Mononuclear cell (primary cell): Measurements from ENCODE around the gene IFITM10. TPM values are rescaled to one million over a fixed set of nuclear protein-coding genes. Genes with fewer than 3 reads are reported as not detected.
"Not testable (repeated sequence)": the region's sequence is repeated elsewhere in the genome, so short reads cannot be mapped to it uniquely, and the experiment has no call there.

Experiments
- H3K27me3 ChIP-seq: 2 replicates; pipeline ENCODE4 v1.6.0; 2011; ENCODE audit warnings: low read length, control low read depth; ENCODE audit not compliant: insufficient read depth
- H3K4me1 ChIP-seq: 2 replicates; pipeline ENCODE4 v1.5.1; 2011; ENCODE audit warnings: mild to moderate bottlenecking, low read length, control low read depth; ENCODE audit not compliant: insufficient read depth
- H3K4me3 ChIP-seq: 2 replicates; pipeline ENCODE4 v1.5.1; 2011; ENCODE audit warnings: mild to moderate bottlenecking, low read length, moderate library complexity
- H3K9me3 ChIP-seq: 2 replicates; pipeline ENCODE4 v1.5.1; 2011; ENCODE audit warnings: low read depth, mild to moderate bottlenecking, control low read depth, low read length
- total RNA-seq: library from RNA; depleted of rRNA; stranded (reverse); fragments of >200 nt; gene quantifications from one replicate; pipeline ENCODE4 v1.2.3, GENCODE V29; 2012

IFITM10 gene
- total RNA-seq, 1 donor, result 4.8 TPM

DNA sequence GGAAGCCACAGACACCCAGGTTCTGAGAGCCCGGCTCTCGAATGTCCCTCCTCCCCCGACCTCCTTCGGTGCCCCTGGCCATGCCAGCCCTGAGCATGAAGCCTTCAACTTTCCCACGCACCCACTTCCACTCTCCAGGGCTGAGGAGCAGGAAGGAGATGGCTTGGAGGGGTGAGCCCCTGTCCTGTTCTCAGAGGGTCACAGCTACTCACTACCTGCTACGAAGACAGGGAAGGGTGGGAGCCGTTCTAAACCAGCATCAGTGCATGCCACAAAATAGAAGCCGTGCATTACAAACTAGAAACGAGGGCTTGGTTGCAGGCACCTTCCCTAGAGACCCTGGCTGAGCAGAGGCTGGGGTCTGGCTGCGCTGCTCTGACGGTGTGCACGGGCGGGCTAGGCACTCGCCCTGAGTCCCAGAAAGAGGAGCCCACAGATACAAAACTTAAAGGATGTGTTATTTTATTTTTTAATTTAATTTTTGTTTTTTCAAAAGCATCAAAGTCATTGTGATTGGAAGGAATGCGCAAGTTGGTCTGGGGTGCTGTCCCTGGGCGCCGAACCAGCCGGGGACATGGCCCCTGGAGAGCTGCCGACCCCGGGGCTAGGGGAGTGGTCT is 57.6 kb downstream of the IFITM10 start:
- H3K4me3 ChIP-seq, result no peak overlapping the region
- no peaks in the 10 kb centered on the region for H3K9me3 ChIP-seq
- peaks cover 13% of the 10 kb centered on the region for H3K4me1 ChIP-seq
- H3K27me3 ChIP-seq, result no peaks in the 10 kb centered on the region

DNA sequence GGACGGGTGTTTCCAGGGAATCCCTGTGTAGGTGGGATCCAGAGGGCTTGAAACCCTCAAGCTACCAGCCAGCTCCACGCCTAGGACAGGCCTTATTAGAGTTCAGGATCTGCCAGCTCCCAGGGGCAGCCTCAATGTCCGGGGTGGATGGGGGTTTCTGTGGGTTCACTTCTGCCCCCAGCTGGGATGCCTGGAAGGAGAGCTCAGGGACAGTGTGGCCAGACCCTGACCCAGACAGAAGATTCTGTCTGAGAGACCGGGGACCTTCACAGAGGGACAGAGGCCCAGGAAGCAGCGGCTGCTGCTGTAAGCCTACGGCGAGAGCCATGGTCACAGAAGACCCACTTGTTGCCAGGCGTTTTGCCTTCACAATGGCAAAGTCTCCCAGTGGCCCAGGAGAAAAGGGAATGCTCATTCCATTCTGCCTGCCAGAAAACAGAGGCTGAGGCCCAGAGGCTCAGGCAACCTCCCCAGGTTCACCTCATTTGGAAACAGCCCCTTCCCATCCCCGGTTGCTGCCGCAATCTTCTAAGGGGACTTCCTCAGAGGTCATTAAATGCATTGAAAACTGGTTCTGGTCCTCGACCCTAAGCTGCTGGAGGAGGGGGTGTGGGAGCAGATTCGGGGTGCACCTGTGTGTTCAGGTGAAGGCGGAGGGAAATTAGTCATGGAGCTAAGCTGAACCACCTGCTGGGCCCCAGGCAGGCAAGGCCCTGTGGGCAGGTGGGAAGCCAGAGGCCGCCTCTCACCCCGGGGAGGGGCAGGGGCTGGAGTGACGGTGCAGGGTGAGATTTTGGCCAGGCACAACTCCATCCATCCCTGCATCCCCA is 58.3 kb downstream of the IFITM10 start:
- no peaks in the 10 kb centered on the region for H3K27me3 ChIP-seq
- H3K9me3 ChIP-seq, result no peaks in the 10 kb centered on the region
- peaks cover 13% of the 10 kb centered on the region for H3K4me1 ChIP-seq
- H3K4me3 ChIP-seq, result no peak overlapping the region

DNA sequence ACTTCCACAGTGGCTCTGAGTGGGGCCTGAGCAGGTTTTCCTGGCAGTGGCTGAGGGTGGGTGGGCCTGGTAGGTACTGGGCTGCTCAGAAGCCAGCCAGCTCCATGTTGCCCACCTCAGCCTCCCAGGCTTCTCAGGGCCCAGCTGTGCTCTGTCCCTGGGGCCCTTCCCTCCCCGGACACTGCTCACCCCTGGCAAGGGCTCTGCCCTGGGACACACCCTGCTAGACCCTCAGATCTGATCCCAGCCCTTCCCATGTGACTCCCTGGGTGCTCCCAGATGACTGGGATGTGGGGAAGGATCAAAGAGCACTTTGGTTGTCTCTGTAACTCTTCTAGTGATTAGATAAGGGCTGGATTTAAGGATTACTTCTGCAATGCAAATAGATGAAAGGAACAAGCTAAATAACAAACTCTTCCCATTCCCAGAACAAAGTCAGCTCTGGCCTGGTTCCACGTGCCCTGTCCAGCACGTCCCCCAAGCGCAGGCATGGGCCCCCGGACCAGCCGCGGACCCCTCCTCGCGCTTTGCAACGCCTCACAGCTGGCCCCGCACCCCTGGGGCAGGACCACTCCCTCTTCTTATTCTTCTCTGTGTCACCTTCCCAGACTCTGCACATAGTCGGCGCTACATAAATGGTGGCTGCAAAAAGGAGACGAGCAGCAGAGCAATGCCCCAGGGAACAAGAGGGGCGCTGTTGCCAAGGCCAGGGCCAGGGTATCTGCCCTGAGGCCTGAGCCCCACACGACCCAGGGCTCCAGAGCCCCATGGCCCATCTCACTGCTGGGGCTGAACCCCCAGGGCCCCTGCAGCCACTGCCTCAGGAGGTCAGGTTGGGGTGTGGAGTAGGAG is 59.1 kb downstream of the IFITM10 start:
- Histone ChIP-seq H3K4me1 (peaks cover 13% of the 10 kb centered on the region), H3K9me3 (no peaks in the 10 kb centered on the region), H3K4me3 (no peak overlapping the region), H3K27me3 (no peaks in the 10 kb centered on the region)

DNA sequence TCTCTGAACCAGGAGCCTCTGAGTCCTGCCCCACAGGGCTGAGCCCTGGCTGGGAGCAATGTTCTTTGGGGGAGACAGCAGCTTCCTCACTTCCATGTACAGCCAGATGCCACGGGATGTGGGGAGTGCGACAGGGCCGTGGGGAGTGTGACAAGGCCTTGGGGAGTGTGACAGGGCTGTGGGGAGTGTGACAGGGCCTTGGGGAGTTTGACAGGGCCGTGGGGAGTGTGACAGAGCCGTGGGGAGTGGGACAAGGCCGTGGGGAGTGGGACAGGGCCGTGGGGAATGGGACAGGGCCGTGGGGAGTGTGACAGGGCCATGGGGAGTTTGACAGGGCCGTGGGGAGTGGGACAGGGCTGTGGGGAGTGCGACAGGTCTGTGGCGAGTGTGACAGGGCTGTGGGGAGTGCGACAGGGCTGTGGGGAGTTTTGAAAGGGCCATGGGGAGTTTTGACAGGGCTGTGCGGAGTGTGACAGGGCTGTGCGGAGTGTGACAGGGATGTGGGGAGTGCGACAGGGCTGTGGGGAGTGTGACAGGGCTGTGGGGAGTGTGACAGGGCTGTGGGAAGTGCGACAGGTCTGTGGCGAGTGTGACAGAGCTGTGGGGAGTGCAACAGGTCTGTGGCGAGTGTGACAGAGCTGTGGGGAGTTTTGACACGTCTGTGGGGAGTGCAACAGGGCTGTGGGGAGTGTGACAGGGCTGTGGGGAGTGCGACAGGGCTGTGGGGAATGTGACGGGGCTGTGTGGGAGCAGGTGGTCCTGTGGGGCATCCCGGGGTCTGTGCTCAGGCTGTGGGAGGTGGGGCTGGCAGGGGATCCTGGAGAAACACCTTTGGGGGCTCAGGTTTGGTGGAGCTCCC is 60.0 kb downstream of the IFITM10 start:
- Histone ChIP-seq H3K4me3 (no peak overlapping the region), H3K27me3 (no peaks in the 10 kb centered on the region), H3K9me3 (no peaks in the 10 kb centered on the region), H3K4me1 (peaks cover 13% of the 10 kb centered on the region)

DNA sequence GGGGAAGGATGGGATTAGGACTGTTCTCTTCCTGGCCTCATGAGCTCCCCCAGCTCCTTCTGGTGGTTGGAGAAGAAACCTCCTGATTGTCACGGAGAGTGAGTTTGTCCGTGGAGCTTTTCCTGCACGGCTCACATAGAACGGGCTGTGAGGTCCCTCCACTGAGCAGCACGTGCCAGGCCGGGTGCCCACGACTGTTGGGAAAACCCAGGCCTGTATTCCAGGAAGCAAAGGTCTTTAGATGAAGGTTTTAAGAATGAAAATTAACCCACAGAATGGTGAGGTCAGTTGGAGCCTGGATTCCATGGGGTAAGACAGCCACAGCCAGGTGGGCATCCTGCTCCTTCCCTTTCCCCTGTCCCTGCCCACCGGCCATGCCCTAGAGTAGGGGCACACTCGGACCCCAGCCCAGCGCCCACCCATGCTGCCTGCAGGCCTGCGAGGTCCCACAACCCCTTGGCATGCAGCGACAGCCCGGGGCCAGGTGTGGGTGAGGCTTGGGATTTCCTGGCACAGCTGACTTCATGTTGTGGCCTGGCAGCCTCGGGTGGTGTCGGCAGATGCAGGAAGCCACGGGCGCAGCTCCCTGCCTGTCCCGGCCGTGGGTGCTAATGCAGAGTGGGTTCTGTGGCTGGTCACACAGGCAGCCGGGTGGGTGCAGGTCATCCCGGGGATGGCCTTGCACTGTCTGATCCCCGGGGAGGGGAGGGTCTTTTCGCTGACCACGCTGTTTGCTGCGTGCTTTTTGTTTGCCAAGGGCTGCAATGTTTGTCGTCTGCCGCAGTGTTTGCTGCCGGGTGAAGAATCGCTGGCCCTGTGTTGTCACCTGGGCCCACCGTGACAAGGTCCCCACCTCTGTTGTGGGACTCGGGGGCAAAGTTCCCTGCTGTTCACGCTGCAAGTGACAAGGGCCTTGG is 60.9 kb downstream of the IFITM10 start:
- not testable (repeated sequence) for H3K4me3 ChIP-seq, H3K27me3 ChIP-seq, H3K9me3 ChIP-seq
- H3K4me1 ChIP-seq, result peaks cover 13% of the 10 kb centered on the region

DNA sequence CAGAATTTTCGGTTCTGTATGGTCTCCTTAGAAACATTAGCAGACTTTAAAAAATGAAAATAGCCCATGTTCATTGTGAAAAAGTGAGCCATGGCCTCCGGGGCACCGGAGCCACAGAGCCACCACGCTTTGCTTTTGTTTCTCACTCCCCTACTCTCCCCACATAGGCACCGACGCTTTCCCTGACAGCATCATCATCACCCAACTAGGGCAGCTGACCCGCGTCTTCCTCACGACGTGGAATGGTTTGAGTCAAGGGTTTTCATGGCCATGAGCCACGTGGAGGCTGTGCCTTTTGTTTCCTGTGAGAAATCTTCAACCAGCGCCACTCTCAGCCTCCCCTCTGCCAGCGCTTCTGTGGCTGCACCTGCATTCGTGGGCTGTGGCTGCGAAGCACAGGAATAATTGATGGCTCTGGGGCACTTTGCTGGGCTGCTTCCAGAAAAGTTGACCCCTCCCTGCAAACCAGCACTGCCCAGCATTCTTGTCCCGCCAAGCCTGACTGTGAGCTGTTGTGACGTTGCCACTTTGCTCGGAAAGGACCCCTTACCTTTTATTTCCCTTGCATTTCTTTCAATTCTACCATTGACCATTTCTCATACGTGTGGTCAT is 62.0 kb downstream of the IFITM10 start:
- not testable (repeated sequence) for H3K9me3 ChIP-seq, H3K4me1 ChIP-seq, H3K4me3 ChIP-seq, H3K27me3 ChIP-seq

DNA sequence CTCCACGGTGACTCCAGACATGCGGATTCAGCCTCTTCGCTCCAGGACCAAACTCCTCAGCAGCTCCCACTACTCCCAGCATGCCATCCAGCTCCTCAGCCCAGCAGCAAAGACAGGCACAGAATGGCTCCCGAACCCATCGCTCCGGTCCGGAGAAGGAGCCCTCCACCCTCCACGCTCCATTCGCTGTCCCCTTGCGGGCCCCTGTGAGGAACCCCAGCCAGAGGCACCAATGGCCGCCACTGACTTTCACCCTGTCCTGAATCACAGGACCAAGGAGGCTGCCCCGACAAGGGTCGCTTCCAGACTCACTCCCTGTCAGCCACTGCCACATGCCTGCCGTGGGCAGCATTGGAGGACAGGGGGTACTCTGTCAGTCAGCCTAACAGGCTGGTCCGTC is 64.2 kb downstream of the IFITM10 start:
- H3K4me1 ChIP-seq, H3K4me3 ChIP-seq, H3K9me3 ChIP-seq, H3K27me3 ChIP-seq: not testable (repeated sequence)

DNA sequence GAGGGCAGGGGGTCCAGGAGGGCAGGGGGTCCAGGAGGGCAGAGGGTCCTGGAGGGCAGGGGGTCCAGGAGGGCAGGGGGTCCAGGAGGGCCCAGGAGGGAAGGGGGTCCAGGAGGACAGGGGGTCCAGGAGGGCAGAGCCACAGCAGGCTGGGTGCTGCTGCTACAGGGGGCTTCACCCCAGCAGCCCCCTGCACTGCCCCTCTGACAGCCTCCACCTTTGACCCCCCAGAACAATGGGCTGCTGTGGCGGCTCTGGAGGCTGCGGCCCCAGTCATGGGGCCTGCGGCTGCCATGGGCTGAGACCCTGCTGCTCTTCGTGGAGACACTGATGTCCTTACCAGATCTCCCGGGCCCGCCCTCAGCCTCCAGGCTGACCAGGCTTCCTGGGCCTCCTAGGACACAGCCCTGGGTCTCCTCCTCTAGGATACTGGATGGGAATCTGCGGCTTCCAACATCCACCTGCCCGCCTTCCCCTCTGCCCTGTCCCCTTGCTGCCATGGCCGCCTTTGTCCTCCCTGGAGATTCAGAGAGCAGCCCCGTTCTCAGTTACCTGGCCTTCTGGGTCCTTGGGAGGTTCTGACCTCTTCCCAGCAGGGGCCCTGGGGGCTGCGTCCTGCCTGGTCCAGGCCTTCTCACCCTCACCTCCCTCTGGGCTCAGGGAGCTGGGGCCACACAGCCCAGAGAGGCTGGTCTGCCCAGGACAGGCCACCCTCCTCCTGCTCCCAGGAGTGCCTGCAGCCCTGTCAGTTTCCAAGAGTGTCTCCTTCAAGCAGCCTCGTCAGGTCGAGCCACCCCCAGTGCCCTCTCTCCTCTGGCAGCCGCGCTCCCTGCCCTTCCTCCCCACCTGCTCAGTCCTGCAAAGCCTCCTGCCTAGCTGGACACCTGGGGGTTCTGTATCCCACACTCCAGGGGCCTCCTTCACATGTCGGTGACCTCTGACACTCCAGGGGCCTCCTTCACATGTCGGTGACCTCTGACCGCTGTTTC is 65.2 kb downstream of the IFITM10 start:
- not testable (repeated sequence) for H3K27me3 ChIP-seq, H3K4me3 ChIP-seq, H3K9me3 ChIP-seq, H3K4me1 ChIP-seq

DNA sequence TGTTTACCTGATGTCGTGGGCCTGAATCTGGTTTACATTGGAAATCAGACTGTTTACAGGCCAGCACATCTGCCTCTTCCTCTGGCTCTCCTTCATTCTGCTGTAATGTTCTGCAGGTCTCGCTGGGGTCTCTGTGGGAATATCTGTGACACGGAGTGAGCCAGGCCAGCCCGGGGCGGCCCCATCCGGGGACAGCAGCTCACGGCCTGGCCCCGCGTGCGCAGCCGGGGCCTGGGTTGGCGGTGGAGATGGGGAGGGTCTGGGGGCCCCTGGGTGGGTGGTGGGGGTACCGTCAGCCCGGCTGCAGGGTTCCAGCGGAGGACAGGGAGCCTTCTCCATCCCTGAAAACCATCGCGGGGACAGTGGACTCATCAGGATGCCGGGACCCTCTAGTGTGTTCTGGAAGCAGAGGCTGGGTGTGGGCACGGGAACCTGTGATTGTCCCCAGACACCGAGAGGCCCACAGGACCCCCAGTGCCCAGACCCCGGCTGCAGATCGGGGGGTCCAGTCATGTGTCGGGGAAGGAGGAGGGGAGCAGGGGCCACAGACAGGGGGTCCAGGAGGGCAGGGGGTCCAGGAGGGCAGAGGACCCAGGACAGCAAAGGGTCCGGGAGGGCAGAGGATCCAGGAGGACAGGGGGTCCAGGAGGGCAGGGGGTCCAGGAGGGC is 66.4 kb downstream of the IFITM10 start:
- H3K4me3 ChIP-seq, H3K4me1 ChIP-seq, H3K27me3 ChIP-seq, H3K9me3 ChIP-seq: not testable (repeated sequence)

DNA sequence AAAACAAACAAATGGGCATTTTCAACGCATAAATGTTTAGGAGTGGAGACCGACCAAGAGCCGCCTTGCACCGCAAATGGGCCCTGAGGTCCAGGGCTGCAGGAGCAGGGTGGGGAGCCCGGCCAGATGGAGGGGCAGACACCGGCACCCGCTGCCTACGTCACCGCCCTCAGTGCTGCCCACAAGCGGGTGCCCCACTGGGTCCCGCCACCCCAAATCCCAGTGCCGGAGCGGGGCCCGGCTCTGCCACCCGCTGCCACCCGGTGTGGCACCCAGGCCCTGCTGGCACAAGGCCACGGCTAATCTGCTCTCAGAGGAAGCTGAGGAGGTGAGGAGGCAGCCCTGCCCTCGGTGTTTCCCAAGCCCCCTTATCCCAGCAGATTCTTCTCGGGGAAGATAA is 67.2 kb downstream of the IFITM10 start:
- not testable (repeated sequence) for H3K27me3 ChIP-seq, H3K4me1 ChIP-seq, H3K9me3 ChIP-seq, H3K4me3 ChIP-seq
